ENCODE data around the gene RELN. TPM values are rescaled to one million over a fixed set of nuclear protein-coding genes. Genes with fewer than 3 reads are reported as not detected.

Gene RELN
- total RNA-seq, 1 experiment from 2014 or later: 0.57 TPM

DNA sequence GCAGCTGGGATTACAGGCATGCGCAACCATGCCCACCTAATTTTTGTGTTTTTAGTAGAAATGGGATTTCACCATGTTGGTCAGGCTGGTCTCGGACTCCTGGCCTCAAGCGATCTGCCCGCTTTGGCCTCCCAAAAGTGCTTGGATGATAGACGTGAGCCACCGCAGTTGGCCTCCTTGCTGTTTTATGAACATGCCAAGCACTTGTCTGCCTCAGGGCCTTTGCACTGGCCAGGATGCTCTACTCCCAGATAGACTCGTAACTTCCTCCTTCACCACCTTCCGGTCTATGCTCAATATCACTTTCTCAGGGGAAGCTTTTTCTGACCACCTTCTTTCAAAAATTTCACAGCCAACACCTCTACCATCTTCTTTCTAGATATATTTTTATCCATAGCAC is 549.8 kb downstream of the RELN start:
- DNase-seq (ENCODE audit: extremely low read depth, low read depth): no peak

DNA sequence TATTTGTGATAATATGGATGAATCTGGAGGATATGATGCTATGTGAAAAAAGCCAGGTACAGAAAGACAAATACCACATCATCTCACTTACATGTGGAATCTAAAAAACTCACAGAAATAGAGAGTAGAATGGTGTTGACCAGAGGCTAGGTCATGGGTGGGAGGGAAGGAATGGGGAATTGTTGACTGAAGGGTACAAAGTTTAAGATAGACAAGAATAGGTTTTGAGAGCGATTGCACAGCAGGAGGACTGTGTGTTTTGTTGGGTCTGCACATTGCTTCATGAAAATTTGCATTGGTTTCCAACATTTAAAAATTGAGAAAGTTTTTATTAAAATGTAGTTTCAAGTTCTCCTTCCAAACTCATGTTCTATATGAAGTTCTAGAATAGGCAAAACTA is 551.8 kb downstream of the RELN start:
- DNase-seq (ENCODE audit: extremely low read depth, low read depth): no peak

DNA sequence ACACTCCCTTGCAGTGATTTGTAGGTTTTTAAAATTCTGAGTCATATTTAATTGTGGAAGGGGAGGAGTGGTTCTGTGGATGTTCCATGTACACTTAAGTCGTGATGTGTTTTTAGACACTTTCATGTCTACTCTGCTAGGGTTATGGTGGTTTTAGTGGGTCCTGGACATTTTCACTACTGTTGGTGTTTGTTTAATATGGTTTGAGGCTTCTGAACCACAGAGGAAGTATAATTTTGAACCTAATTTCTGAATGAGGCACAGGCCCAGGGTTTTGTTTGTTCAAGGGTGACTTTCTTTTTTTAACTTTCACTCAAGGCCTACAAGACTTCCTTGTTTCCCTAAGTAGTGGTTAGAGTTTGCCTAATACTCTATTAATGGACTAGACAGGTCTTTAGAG is 556.7 kb downstream of the RELN start:
- no peak for DNase-seq (ENCODE audit: extremely low read depth, low read depth)

DNA sequence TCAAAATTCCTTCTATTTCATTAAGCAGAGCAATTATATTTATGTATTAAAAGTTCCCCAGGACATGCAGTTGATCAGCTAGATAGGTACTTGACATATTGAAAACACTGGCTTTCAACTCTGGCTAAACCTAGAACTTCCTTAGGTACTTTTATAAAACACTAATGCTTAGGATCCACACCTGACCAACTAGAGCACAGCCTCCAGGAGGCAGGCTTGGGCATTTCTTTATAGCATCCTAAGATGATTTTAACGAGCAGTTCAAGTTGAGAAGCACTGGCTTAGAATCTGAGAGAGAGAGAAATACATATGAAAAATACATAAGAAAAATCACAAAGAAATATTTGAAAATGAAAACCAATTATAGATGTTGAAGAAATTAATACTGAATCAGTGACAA is 564.3 kb downstream of the RELN start:
- no peak for DNase-seq (ENCODE audit: extremely low read depth, low read depth)

DNA sequence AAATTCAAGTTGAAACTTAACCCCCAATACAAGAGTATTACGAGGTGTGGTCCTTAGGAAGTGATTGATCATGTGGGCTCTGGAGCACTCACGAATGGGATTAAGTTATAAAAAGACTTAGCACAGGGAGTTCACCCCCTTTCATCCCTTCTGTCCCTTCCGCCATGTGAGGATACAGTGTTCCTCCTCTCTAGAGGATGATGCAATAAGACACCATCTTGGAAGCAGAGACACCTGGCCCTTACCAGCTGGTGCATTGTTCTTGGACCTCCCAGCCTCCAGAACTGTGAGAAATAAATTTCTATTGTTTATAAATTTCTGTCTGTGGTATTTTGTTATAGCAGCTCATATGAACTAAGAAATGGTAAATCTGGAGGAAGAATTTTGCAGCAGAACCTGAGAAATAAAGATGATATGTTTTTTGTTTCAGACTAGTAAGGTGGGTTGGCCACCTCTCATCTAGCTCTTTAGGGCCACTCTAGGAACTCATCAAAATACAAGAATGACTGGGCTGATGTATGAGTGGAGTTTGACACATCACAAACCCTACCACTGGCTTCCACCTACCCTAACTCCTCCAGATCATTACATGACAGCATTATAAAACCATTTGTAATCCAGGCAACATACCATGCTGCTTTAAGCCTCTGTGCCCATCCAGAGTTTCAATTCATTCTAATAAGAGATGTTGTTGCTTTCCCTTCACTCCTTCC is 565.8 kb downstream of the RELN start:
- DNase-seq (ENCODE audit: extremely low read depth, low read depth): no peak

Small RNAs within 50 kb of the gene (small RNA-seq; reads per million reads assigned to genes)
- 0 reads per million in 2 experiments for gene RF00019

Other genes starting within 250 kb of the RELN start
- gene ORC5, start 218.4 kb upstream of the RELN start, total RNA-seq (2014; rRNA removed; shearing (Covaris generic)): 35.1 and 39.8 TPM in 2 replicates